Hepatocyte (in vitro differentiated cells): ENCODE measurements around the gene GMDS. TPM values are rescaled to one million over a fixed set of nuclear protein-coding genes. Genes with fewer than 3 reads are reported as not detected.

ENCODE experiments used
- DNase-seq: peaks from one replicate; pipeline ENCODE4 v3.0.0-alpha.2; 2016; ENCODE audit warnings: low spot score
- H2AFZ ChIP-seq: fragments of 200-600 bp; sonication (generic); 2 replicates; pipeline ENCODE4 v1.6.0; 2016; ENCODE audit warnings: antibody characterized with exemption, mild to moderate bottlenecking
- H3K27ac ChIP-seq: fragments of 200-600 bp; sonication (generic); 2 replicates; pipeline ENCODE4 v1.5.1; 2016; ENCODE audit warnings: mild to moderate bottlenecking
- H3K27me3 ChIP-seq: fragments of 200-600 bp; sonication (generic); 2 replicates; pipeline ENCODE4 v1.6.1; 2016
- H3K36me3 ChIP-seq: fragments of 200-600 bp; sonication (generic); replicated peaks from 2 replicates; pipeline ENCODE4 v1.5.1; 2016; ENCODE audit warnings: low read depth; ENCODE audit not compliant: insufficient read depth
- H3K4me1 ChIP-seq: fragments of 200-600 bp; sonication (generic); 2 replicates; pipeline ENCODE4 v1.5.1; 2016; ENCODE audit warnings: mild to moderate bottlenecking, moderate library complexity; ENCODE audit not compliant: insufficient read depth
- H3K4me2 ChIP-seq: fragments of 200-600 bp; sonication (generic); 2 replicates; pipeline ENCODE4 v1.6.0; 2016
- H3K4me3 ChIP-seq: fragments of 200-600 bp; sonication (generic); 2 replicates; pipeline ENCODE4 v1.5.1; 2016; ENCODE audit warnings: mild to moderate bottlenecking
- H3K79me2 ChIP-seq: fragments of 200-600 bp; sonication (generic); 2 replicates; pipeline ENCODE4 v1.6.0; 2017; ENCODE audit warnings: mild to moderate bottlenecking
- H3K9me2 ChIP-seq: fragments of 200-600 bp; sonication (generic); replicated peaks from 2 replicates; pipeline ENCODE4 v1.6.0; 2017; ENCODE audit warnings: mild to moderate bottlenecking; ENCODE audit not compliant: insufficient read depth
- H3K9me3 ChIP-seq: fragments of 200-600 bp; sonication (generic); 2 replicates; pipeline ENCODE4 v1.5.1; 2016; ENCODE audit warnings: low read depth, mild to moderate bottlenecking
- H4K20me1 ChIP-seq: fragments of 200-600 bp; sonication (generic); 2 replicates; pipeline ENCODE4 v1.6.0; 2016; ENCODE audit warnings: mild to moderate bottlenecking; ENCODE audit not compliant: insufficient read depth, poor library complexity, severe bottlenecking
- EZH2 ChIP-seq: fragments of 200-600 bp; sonication (generic); IDR thresholded peaks from 2 replicates; pipeline ENCODE4 v1.6.1; 2016; ENCODE audit warnings: antibody characterized with exemption, mild to moderate bottlenecking, borderline replicate concordance
- EZH2phosphoT487 ChIP-seq: fragments of 200-600 bp; sonication (generic); IDR thresholded peaks from one replicate; pipeline ENCODE4 v1.6.1; 2018; ENCODE audit warnings: antibody characterized with exemption, mild to moderate bottlenecking, low read depth, moderate library complexity; ENCODE audit not compliant: unreplicated experiment, severe bottlenecking
- WGBS: methylation state at CpG from one replicate; pipeline ENCODE4 v1.1.6; 2016; ENCODE audit warnings: low lambda C conversion rate; ENCODE audit errors: missing lambda C conversion rate; 5-methylcytosine and 5-hydroxymethylcytosine counted together
- polyA plus RNA-seq: library from polyadenylated mRNA; unstranded; fragments of >200 nt; fragmentation: Nextera tagmentation; extraction: Ambion mirVana; gene quantifications from 2 replicates; pipeline ENCODE4 v1.2.1, GENCODE V29; 2016
- total RNA-seq: library from RNA; depleted of rRNA; stranded (reverse); fragments of >200 nt; gene quantifications from 2 replicates; pipeline ENCODE4 v1.2.3, GENCODE V29; 2014
- TF ChIP-seq, protein P1 (sequence below): fragments of 200-600 bp; sonication (generic); IDR thresholded peaks from 2 replicates; pipeline ENCODE4 v1.5.1; 2016; ENCODE audit warnings: antibody characterized with exemption, mild to moderate bottlenecking; ENCODE audit not compliant: poor library complexity

GMDS gene
- total and polyA plus RNA-seq, 2 experiments from 2014 or later = 20.7 to 32.6 TPM

DNA sequence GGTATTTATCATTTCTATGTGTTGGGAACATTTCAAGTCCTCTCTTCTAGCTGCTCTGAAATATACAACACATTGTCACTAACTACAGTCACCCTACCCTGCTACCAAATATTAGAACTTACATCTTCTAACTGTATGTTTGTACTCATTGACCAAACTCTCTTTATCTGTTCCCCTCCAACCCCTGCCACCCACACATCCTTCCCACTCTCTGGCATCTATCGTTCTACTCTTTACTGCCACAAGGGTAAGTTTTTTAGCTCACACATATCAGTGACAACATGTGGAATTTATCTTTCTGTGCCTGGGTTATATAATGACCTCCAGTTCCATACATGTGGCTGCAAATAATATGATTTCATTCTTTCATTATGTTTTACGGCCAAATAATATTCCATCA lies 171.9 kb downstream of the GMDS start:
- WGBS = 88% methylated on average over 2 of the region's 2 CpGs
- Histone ChIP-seq H2AFZ (no peak overlapping the region), H3K4me3 (no peak overlapping the region), H3K9me3 (no peaks in the 10 kb centered on the region), H3K9me2 (no peaks in the 10 kb centered on the region), H3K36me3 (no peaks in the 10 kb centered on the region), H3K79me2 (no peaks in the 10 kb centered on the region), H3K27me3 (no peaks in the 10 kb centered on the region), H3K27ac (no peak overlapping the region), H4K20me1 (no peaks in the 10 kb centered on the region), H3K4me1 (no peaks in the 10 kb centered on the region), H3K4me2 (no peak overlapping the region)
- no peak for DNase-seq
- TF ChIP-seq EZH2 (no peak), EZH2phosphoT487 (no peak)
- TF ChIP-seq, protein P1, sequence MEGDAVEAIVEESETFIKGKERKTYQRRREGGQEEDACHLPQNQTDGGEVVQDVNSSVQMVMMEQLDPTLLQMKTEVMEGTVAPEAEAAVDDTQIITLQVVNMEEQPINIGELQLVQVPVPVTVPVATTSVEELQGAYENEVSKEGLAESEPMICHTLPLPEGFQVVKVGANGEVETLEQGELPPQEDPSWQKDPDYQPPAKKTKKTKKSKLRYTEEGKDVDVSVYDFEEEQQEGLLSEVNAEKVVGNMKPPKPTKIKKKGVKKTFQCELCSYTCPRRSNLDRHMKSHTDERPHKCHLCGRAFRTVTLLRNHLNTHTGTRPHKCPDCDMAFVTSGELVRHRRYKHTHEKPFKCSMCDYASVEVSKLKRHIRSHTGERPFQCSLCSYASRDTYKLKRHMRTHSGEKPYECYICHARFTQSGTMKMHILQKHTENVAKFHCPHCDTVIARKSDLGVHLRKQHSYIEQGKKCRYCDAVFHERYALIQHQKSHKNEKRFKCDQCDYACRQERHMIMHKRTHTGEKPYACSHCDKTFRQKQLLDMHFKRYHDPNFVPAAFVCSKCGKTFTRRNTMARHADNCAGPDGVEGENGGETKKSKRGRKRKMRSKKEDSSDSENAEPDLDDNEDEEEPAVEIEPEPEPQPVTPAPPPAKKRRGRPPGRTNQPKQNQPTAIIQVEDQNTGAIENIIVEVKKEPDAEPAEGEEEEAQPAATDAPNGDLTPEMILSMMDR = no peak

DNA sequence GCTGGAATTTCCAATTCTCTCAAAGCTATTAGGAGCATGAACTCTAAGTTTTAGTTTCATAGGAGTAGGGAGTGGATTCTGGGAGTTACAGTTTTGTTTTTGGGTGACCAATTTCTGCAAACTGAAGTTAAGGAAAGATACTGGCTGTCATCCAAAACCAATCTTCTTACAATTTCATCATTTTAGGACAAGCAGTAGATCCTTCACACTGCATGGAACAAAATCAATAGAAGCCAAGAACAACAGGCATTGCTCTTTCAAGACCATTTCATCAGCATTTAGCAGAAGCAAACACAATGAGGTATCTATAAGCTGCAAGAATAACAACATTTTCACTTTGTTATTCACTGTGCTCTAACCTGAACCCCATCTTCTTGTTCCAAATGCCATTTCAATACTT lies 173.0 kb downstream of the GMDS start:
- Histone ChIP-seq H3K4me2 (no peak overlapping the region), H3K4me3 (no peak overlapping the region), H3K27ac (no peak overlapping the region), H3K4me1 (no peaks in the 10 kb centered on the region), H2AFZ (no peak overlapping the region), H3K79me2 (no peaks in the 10 kb centered on the region), H3K27me3 (no peaks in the 10 kb centered on the region), H3K36me3 (no peaks in the 10 kb centered on the region), H3K9me2 (no peaks in the 10 kb centered on the region), H4K20me1 (no peaks in the 10 kb centered on the region), H3K9me3 (no peaks in the 10 kb centered on the region)
- no peak for TF ChIP-seq EZH2phosphoT487
- no peak for TF ChIP-seq EZH2
- TF ChIP-seq, protein P1 = no peak
- no peak for DNase-seq

DNA sequence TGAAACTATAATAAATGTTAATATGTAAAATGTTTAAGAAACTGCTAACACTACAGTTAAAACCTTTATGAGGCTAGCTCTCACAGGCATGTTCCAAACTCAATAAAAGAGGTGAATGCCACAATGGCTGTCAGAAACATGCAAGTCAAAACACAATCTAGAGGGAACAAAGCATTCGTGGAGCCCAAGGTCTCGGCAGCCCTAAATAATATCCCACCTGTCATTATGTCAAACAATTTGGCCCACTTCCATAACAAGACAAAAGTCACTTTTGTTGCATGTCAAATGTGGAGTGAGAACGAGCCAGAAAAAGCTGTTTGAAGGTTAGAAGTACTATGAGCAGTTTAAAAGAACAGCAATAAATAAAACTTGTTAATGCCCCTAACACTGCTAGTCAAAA lies 181.9 kb downstream of the GMDS start:
- TF ChIP-seq, protein P1 = no peak
- no peak for TF ChIP-seq EZH2
- no peak for TF ChIP-seq EZH2phosphoT487
- H3K27ac ChIP-seq = no peak overlapping the region

DNA sequence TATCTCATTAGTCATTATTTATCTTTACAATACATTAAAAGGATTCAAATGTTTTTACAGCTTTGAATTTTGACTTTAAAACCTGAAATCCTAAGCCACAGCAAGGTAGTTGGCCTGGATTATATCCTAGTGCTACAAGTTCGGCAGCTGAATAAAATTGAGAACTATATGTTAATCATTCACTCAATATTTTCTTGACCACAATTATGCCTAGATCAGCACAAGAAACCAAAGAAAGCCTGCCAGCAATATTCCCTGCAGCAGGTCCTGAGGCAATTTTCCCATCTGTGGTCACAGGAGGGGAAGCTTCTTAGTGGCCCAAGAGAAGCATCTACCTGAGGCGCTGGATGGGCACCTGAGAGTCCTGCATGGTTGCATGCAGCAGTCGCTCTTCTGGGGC lies 183.5 kb downstream of the GMDS start:
- H3K36me3 ChIP-seq = no peaks in the 10 kb centered on the region
- no peak overlapping the region for H3K4me3 ChIP-seq
- H3K27me3 ChIP-seq = no peaks in the 10 kb centered on the region
- H2AFZ ChIP-seq = no peak overlapping the region
- H3K9me3 ChIP-seq = no peaks in the 10 kb centered on the region
- no peak overlapping the region for H3K27ac ChIP-seq
- H4K20me1 ChIP-seq = no peaks in the 10 kb centered on the region
- no peaks in the 10 kb centered on the region for H3K4me1 ChIP-seq
- H3K9me2 ChIP-seq = no peaks in the 10 kb centered on the region
- DNase-seq = no peak
- TF ChIP-seq EZH2 (no peak), EZH2phosphoT487 (no peak)
- TF ChIP-seq, protein P1 = no peak
- H3K4me2 ChIP-seq = no peak overlapping the region
- WGBS = 87% methylated on average over 3 of the region's 3 CpGs
- no peaks in the 10 kb centered on the region for H3K79me2 ChIP-seq

More for the DNA sequence above, 181.9 kb downstream of the GMDS start:
- Histone ChIP-seq H3K27me3 (no peaks in the 10 kb centered on the region), H3K4me2 (no peak overlapping the region), H3K4me1 (no peaks in the 10 kb centered on the region), H4K20me1 (no peaks in the 10 kb centered on the region), H3K9me2 (no peaks in the 10 kb centered on the region), H3K36me3 (no peaks in the 10 kb centered on the region), H3K79me2 (no peaks in the 10 kb centered on the region), H2AFZ (no peak overlapping the region), H3K4me3 (no peak overlapping the region), H3K9me3 (no peaks in the 10 kb centered on the region)
- 67% methylated on average over 3 of the region's 3 CpGs for WGBS
- DNase-seq = no peak
